ENCODE results near the gene CCBE1. TPM values are rescaled to one million over a fixed set of nuclear protein-coding genes. Genes with fewer than 3 reads are reported as not detected.

CCBE1 gene
- total RNA-seq, 1 donor from 2014 or later = 3.6 TPM

DNA sequence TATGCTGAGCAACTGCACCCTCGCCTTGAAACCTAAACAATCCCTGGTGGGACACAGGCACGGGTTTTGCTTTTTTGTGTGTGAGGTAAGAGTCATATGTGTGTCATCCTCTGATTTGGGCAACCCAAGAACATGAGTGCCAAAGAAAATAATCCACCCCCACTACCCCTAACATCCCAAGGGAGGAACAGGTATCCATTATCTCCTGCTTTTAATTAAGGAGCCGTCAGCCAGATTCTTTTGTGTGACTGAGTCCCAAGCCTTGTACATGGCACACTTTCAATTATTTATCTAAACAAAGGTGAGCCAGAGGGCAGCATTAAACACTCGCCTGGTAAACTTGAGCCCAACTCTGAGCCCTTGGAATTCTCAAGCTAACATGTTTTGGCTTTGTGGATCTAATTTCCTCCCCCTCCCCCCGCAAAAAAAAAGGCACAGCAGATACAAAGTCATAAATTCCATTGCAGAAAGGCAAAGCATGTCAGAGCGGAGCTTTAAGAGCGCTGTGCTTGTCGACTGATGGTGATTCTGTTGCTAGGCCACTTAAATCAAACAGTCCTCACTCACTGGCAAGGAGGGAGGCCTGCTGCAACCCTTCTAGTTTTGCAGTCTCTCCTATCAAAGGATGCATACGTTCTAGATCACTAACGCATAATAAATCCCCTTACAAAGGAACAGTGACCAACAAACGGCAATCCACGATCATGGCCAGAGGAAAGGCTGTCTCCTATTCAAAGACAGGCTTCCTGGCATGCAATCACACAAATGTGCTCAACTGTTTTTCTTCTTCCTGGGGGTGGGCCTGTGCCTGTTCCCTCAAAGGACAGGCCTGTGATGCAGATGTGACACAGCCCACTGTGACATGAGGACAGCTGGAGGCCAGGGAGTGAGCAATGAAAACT, 194.7 kb downstream of the CCBE1 start:
- DNase-seq (ENCODE audit: missing footprints) = no peak
- intact Hi-C loops (cut with DNase I) = loop anchor here (1.0 kb wide), 1 partner anchor 32 kb away; no protein-coding TSS in a partner anchor
- ATAC-seq = peak; percentile 89

DNA sequence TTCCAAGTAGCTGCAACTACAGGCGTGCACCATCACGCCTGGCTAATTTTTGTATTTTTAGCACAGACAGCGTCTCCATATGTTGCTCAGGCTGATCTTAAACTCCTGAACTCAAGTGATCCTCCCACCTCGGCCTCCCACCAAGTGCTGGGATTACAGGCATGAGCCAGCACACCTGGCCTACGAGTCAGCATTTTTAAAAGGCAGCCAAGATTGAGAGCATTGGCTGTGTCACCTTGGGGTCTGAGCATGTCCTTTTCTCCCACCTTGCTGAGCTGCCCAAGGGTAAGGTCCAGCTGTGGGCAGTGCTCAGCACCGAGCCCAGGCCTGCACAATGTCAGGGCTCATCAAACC, 195.3 kb downstream of the CCBE1 start:
- intact Hi-C loops (cut with DNase I) = loop anchor here (1.0 kb wide), 1 partner anchor 32 kb away; no protein-coding TSS in a partner anchor
- no peak for DNase-seq (ENCODE audit: missing footprints)
- ATAC-seq = peak; percentile 10

DNA sequence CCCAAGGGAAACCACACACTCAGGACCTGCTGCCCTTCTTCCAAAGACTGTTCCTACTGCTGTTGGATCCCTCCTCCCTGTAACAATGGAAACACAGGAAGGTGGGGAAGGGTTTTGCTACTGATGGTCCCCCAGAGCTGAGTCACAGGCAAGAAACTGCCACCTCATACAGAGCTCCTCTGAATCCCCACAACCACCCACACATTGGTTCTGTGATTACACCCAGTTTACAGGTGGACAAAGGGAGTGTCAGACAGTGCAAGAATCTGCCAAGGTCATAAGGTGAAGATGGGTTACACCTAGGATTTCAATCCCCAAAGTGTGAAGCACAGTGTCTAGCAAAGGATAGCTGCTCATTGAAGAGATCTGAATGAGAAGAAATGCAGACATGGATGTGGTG, 196.5 kb downstream of the CCBE1 start:
- ATAC-seq (no peak), DNase-seq (ENCODE audit: missing footprints) (no peak)
- intact Hi-C loops (cut with DNase I) = no loop called here

DNA sequence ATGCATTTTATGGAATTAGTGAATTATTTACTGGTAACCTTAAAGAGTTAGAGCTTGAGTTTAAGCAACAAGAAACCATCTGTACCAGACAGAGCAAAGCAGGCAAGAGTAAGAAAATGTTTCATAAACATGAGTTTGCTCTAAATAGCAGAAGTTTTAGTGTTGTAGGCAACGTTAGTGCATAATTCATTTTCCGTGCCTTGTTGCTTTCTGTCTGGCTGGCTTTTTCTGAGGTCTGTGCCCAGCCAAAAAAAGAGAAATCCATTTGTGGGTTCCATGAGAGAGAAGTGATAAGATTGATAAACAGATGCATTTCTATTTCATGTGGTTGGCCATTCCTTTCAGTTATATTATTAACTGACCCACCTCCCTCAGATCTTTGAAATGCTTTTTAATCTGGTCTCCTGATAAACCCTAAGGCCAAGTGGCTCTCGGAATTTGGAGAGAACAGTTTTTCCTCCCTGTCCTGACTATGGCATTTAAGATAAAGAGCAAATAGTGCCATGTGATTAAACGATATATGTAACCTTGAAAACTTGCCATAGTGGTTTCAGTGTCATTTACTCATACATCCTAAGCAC, 198.6 kb downstream of the CCBE1 start:
- DNase-seq (ENCODE audit: missing footprints) (no peak), ATAC-seq (no peak)
- intact Hi-C loops (cut with DNase I) = no loop called here

DNA sequence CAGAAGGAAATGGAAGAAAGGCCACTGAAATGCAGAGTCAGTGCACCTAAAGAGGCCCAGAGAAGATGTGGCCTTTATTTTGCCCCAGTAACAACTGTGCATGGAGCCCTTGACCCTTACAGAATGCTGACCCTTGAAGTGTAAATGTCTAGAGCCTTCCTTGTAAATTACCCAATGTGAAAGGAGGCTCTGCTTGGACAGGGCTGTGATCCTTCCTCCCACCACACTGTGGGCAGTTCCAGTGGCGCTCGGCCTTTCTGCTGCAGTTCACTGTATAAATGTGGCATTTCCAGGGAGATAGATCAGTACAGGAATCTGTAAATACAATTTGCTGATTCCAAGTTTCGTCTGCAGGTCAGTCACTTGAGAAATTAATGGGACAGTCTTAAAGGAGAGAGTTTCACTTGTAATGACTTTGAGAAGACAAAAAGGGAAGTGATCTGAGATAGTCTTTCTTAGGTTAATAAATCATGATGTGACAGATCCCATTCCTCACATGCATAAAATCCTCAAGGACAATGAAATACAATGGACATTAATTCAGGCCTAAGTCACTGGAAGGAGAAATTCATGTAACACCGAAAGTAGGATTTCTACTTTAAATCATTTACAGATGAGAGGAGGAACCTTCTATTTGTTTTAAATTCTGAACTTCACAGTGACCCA, 204.3 kb downstream of the CCBE1 start:
- intact Hi-C loops (cut with DNase I) = no loop called here
- peak; percentile 16 for ATAC-seq
- no peak for DNase-seq (ENCODE audit: missing footprints)

DNA sequence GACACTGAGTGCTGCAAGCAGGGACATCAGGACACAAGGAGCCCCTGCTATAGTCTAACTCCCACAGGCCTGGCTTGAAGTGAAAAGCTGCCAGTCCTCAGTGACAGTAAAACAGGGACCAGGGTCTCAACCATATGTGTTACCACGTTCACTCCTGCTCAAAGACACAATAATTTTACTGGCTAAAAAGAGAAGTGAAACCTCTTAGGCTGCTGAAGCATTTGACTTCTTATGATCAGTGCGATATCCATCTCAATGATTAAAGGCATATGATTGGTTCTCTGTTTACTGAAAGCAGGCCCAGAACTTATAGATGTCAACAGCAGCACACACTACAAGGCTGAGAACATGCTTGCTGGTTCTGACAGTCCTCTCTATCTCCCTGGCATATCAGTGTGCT, 208.3 kb downstream of the CCBE1 start:
- no peak for ATAC-seq
- no peak for DNase-seq (ENCODE audit: missing footprints)

DNA sequence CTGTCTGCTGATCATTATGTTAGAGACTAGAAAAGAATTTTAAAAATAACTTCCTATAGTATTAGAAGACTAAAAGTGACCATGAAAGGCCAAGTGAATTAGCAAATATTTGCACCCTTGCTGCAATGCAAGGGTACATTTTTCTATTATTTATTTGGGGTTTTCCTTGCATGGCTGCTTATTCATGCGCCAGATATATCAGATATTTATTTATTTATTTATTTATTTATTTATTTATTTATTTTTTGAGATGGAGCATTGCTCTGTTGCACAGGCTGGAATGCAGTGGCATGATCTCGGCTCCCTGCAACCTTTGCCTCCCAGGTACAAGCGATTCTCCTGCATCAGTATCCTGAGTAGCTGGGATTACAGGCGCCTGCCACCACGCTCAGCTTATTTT, 211.8 kb downstream of the CCBE1 start:
- ATAC-seq (no peak), DNase-seq (ENCODE audit: missing footprints) (no peak)
- intact Hi-C loops (cut with DNase I) = no loop called here

More for the DNA sequence above, 208.3 kb downstream of the CCBE1 start:
- intact Hi-C loops (cut with DNase I) = no loop called here

DNA sequence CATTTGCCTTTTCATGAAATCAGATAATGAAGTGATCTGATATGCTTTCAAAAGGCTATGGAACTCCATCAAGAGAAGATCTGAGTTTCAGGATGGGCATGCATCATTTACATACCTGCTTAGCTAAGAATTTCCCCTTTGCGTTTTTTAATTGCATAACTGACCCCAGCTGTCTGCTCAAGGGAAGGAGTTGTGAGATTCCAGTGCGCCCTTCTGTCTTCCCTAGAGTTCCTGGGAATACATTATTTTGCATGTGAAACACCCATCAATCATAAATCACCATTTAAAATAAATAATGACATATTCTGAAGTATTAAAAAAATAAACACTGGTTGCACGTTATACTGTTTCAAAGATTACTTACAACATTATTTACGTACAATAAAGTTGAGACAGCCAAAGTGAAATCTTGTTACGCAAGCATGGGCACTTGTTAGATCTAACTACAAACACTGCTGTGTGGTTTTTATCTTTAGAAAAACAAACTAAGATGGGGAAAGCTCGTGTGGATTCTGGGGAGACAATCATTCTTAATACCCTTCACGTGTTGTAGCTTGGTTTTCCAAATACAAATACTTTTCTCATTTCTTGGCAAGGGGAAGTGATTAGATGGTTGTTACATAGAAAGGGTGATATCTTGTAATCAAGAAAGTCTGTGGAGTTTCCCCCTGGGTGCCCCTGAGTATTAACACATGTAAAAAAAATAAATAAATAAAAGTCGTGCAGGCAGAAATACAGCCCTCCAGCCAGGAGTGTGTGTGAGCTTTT, 212.5 kb downstream of the CCBE1 start:
- ATAC-seq (peak; percentile 48), DNase-seq (ENCODE audit: missing footprints) (no peak)
- intact Hi-C loops (cut with DNase I) = no loop called here

DNA sequence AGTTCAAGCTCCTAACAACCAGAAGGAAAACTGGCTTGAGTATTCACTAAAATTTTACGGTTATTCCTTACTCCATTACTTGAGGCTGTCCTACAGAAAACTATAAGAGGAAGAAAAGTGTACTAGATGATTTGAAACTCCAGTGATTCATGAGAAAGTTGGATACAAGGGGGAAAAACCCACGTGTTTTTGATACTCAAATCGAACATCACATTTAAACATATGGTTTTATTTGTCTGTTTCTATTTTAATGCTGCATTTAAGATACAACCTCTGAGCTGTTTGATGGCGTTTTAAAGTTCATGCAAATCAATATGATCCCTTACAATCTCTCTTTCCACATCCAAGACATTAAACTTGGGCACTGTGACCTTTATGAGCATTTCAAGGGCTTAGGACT, 213.1 kb downstream of the CCBE1 start:
- intact Hi-C loops (cut with DNase I) = no loop called here
- ATAC-seq = no peak
- DNase-seq (ENCODE audit: missing footprints) = no peak

DNA sequence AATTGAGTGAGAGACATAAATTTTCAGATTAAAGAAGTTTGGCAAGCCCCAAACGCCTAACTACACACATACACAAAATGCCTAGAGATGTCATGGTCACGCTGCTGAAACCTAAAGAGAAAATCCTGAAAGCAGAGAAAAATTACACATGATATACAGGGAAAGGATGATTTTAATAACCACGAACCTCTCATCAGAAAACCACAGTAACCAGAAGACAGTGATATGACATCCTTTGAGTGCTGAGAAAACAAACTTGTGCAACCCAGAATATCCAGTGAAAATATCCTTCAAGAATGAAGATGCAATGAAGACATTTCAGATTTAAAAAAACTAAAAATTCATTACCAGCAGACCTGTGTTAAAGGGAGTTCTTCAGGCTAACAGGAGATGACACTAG, 215.8 kb downstream of the CCBE1 start:
- intact Hi-C loops (cut with DNase I) = no loop called here
- DNase-seq (ENCODE audit: missing footprints) = no peak
- no peak for ATAC-seq

DNA sequence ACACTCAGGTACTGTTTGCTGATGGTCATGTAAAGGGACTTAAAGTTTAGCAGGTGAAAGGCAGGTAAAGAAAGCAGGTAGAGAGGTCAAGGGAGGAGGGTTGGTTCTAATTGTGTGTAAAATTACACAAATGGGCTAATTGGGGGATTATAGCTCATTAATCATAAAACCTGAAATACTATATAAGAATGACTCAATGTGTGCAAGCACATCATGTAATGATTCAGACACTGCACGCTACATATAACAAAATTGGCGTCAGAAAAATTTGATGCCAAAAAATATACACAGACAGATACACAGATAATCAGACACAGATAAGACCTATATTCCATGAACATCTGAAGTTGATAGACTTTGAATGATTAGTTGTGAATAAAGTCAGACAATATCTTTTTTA, 217.4 kb downstream of the CCBE1 start:
- intact Hi-C loops (cut with DNase I) = no loop called here
- DNase-seq (ENCODE audit: missing footprints) (no peak), ATAC-seq (no peak)

DNA sequence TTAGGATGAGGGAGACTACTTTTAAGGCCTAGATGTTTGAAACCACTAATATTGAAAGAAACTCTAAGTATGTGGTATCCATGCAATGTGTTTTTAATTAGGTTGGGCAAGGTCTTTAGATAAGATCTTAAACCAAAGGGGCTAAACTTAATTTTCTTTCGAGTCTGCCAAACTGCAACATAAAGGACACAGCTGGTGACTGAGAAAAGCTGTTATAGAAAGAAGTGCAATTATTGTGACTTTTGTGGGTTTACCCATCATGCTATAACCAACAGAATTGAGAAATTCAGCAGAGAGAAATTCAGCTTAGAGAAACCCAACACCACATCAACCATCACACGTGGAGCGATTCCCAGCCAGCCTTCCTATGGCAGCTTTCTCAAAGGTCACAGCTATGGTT, 218.6 kb downstream of the CCBE1 start:
- ATAC-seq (no peak), DNase-seq (ENCODE audit: missing footprints) (no peak)
- intact Hi-C loops (cut with DNase I) = no loop called here

DNA sequence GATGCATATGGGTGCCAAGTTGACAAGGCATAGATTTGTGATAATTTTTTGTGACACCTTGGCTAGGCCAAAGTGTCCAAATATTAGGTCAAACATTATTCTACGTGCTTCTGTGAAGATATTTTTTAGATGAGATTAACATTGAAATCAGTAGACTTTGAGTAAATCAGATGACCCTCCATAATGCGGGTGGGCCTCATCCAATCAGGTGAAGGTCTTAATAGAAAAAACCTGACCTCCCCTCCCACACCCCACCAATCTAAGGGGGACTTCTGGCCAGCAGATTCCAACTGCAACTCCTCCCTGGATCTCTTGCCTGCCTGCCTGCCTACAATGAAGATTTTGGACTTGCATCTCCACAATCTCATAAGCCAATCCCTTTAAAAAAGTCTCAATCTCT, 219.4 kb downstream of the CCBE1 start:
- DNase-seq (ENCODE audit: missing footprints) (no peak), ATAC-seq (no peak)
- intact Hi-C loops (cut with DNase I) = no loop called here

DNA sequence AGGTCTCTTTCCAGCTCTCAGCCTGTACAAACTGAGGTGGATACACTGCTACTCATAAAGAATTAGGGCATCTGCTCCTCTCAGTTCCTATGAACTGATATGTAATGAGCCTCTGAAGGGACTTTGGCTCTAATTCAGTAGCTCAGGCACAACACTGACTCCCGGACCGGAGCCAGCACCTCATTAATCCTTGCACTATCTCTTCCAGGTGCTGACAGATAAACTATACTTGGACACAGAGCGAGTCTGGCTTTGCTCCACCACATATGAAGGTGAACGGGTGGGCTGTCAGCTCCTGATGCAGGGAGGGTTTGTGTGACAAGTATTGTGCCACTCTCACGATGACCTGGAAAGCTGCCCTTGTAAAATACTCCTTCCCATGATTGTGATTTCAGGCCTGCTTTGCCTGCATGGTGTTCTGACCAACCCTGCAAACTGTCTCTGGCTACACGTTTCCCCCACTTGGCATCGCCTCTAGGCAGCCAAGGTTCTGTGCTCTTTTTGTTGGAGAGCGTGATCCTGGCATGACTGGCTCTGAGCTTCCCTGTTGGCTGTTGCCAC, 226.6 kb downstream of the CCBE1 start:
- no peak for DNase-seq (ENCODE audit: missing footprints)
- peak; percentile 79 for ATAC-seq
- intact Hi-C loops (cut with DNase I) = loop anchor here (1.0 to 5.0 kb wide), 4 partner anchors 32 to 137 kb away; no protein-coding TSS in a partner anchor

DNA sequence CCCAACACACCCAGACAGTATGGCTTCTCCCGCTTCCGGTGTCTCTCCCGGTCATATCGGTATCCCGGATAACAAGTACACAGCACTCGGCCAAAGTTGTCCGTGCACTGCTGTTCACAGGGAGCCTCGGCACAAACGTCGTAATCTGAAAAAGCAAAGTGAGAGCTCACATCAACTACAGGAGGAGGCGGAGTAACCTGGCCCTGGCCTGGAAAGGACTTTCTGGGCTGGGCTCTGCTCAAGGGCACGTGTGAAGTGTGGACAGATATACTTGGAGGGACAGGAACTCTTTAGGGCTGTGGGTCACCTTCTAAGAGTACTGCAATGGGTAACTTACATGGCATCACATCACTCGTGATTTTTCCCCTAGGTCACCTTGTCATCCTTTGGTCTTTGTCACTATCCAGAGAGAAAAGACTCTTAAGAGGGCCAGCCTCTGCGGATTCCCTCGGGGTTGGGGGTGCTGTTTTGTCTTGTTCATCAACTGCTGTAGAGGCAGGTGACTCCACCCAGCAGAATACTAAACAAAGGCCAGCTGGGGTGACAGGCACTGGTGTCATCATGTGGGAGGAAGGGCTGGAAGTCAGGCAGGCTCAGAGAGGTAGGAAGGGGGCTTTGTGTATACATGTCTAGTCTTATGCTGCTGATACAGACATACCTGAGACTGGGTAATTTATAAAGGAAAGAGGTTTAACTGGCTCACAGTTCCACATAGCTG, 227.6 kb downstream of the CCBE1 start:
- no peak for DNase-seq (ENCODE audit: missing footprints)
- ATAC-seq = peak; percentile 88
- intact Hi-C loops (cut with DNase I) = loop anchor here (1.0 to 10.0 kb wide), 6 partner anchors 33 to 273 kb away; no protein-coding TSS in a partner anchor

DNA sequence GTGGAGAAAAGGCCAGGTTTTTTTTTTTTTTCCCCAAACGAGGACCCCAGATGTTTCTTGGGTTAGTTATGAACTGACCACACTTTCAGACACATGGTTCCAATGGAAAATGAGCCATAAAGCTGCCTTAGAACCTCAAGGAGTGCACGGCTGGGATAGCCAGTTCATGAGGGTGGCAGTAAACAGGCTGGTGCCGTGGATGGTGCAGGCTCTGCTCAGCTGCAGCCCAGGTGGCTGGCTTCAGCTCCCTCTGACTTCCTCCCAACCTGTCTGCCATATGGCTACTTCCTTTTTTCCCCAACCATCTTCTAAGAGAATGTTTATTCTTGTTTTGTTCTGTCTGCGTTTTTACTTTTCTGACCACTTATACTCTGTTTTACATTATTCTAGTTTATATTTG, 228.4 kb downstream of the CCBE1 start:
- intact Hi-C loops (cut with DNase I) = loop anchor here (5.0 to 10.0 kb wide), 2 partner anchors 166 to 273 kb away; no protein-coding TSS in a partner anchor
- DNase-seq (ENCODE audit: missing footprints) (no peak), ATAC-seq (no peak)

DNA sequence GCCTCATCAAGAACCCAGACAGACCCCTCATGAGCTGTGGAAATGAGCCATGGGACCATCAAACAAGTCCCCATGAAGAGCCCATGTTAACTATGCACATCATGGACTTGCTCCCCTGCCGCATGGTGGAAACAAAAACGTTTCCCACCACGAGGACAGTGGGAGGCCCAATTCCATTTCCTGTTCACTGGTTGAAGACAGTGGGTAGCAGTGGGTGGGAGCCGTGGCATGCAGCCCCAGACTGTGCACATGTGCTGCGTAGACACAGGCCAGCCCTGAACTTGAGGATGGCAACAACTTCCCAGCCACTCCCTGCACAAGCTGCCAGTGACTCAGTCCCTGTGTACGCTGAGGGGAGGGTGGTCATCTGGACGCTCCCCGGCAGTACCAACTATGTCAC, 229.7 kb downstream of the CCBE1 start:
- intact Hi-C loops (cut with DNase I) = loop anchor here (5.0 to 10.0 kb wide), 2 partner anchors 167 to 275 kb away; no protein-coding TSS in a partner anchor
- no peak for DNase-seq (ENCODE audit: missing footprints)
- no peak for ATAC-seq

DNA sequence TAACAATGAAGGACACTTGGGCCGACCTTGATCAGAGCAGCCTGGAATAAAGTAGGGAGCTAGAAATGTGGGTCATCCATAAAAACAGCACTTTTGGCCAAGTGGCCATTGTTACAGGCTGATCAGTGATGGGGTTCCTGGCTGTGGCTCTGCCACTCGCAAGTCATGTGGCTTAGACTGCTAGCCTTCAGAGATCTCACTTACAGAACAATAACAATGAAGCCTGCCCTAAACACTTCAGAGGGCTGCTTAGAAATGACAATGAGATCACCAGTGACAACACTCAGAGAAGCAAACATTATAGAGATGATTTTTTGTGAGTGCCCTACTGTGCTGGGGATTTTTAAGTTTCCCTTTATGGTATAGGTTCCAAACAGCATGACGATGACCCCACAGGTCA, 230.2 kb downstream of the CCBE1 start:
- ATAC-seq (no peak), DNase-seq (ENCODE audit: missing footprints) (no peak)
- intact Hi-C loops (cut with DNase I) = loop anchor here (5.0 to 10.0 kb wide), 2 partner anchors 168 to 275 kb away; no protein-coding TSS in a partner anchor
